Peyer's patch (tissue), 4 donors: ENCODE data around the gene TSHZ3. TPM values are rescaled to one million over a fixed set of nuclear protein-coding genes. Genes with fewer than 3 reads are reported as not detected.

Experiments
- DNase-seq, 3 donors: peaks; one replicate each; pipeline ENCODE4 v3.0.0-alpha.2; 2017 to 2019
- H3K27ac ChIP-seq, 4 donors: fragments of 200-600 bp; sonication (generic); one replicate each; pipeline ENCODE4 v1.5.1; 2016 to 2019
- H3K27me3 ChIP-seq, 2 donors: fragments of 200-600 bp; sonication (generic); one replicate each; pipeline ENCODE4 v1.5.1; 2019
- H3K36me3 ChIP-seq, 3 donors: fragments of 200-600 bp; sonication (generic); one replicate each; pipeline ENCODE4 v1.5.1; 2016 to 2019
- H3K4me1 ChIP-seq, 4 donors: fragments of 200-600 bp; sonication (generic); one replicate each; pipeline ENCODE4 v1.5.1; 2016 to 2019
- H3K4me3 ChIP-seq, 4 donors: fragments of 200-600 bp; sonication (generic); 1 replicate in 3 of 4; 2 replicates in 1 of 4; pipeline ENCODE4 v1.5.1; 2016 to 2019; ENCODE audit warnings: mild to moderate bottlenecking in 1 of 4
- H3K9me3 ChIP-seq, 4 donors: fragments of 200-600 bp; sonication (generic); one replicate each; pipeline ENCODE4 v1.5.1; 2016 to 2019; ENCODE audit warnings: mild to moderate bottlenecking in 1 of 4
- POLR2A ChIP-seq, 2 donors: fragments of 450-650 bp; IDR thresholded peaks; one replicate each; pipeline ENCODE4 v1.5.1; 2017; ENCODE audit warnings: antibody characterized with exemption in 2 of 2, mild to moderate bottlenecking in 2 of 2, moderate library complexity in 2 of 2
- total RNA-seq, 4 donors: library from RNA; depleted of rRNA; stranded (reverse); fragments of >200 nt; gene quantifications; one replicate each; pipeline ENCODE4 v1.1.0, GENCODE V29; 2016
- TF ChIP-seq, protein P1 (sequence below), 6 experiments: fragments of 450-650 bp in 4 of 6; fragments of 200-600 bp in 2 of 6; sonication (generic) in 1 of 6; IDR thresholded peaks; one replicate each; pipeline ENCODE4 v1.5.1; 2017 to 2019; ENCODE audit warnings: antibody characterized with exemption in 6 of 6, mild to moderate bottlenecking in 3 of 6, moderate library complexity in 1 of 6

The TSHZ3 gene
- total RNA-seq, 4 donors from 2014 or later, result 0.70 to 14.0 (median 3.0) TPM

DNA sequence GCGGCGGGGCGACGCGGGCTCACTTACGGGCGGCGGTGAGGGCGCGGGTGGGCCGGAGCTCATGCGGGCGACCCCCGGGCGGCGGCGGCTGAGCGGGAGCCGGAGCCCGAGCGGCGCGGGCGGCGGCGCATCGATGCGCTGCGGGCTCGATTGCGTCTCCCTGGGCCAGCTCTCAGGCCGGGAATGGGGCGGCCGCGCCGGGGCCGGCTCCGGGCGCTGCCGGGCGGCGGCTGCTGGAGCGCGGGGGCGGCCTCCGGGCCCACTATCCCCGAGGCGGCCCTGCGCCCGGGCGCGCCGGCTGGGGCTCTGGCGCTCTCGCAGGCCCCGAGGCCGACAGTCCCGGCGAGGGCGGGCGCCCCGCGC lies 1.4 kb upstream of the TSHZ3 start:
- H3K4me3 ChIP-seq, result peak overlapping the region; percentile 53 to 88 (median 60)
- peaks cover 0 to 13% of the 10 kb centered on the region in 2 donors for H3K27me3 ChIP-seq
- TF ChIP-seq, protein P1, sequence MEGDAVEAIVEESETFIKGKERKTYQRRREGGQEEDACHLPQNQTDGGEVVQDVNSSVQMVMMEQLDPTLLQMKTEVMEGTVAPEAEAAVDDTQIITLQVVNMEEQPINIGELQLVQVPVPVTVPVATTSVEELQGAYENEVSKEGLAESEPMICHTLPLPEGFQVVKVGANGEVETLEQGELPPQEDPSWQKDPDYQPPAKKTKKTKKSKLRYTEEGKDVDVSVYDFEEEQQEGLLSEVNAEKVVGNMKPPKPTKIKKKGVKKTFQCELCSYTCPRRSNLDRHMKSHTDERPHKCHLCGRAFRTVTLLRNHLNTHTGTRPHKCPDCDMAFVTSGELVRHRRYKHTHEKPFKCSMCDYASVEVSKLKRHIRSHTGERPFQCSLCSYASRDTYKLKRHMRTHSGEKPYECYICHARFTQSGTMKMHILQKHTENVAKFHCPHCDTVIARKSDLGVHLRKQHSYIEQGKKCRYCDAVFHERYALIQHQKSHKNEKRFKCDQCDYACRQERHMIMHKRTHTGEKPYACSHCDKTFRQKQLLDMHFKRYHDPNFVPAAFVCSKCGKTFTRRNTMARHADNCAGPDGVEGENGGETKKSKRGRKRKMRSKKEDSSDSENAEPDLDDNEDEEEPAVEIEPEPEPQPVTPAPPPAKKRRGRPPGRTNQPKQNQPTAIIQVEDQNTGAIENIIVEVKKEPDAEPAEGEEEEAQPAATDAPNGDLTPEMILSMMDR (IDR thresholded peaks at IDR 0.05), result no peak
- no peak for TF ChIP-seq POLR2A (IDR thresholded peaks at IDR 0.05)
- H3K36me3 ChIP-seq, result no peaks in the 10 kb centered on the region
- DNase-seq, result peak in 1 of 3 donors; percentile 59
- peak overlapping the region; percentile 72 to 91 (median 80) for H3K27ac ChIP-seq
- peaks cover 0 to 24% (median 5%) of the 10 kb centered on the region in 4 donors for H3K4me1 ChIP-seq
- no peaks in the 10 kb centered on the region for H3K9me3 ChIP-seq

DNA sequence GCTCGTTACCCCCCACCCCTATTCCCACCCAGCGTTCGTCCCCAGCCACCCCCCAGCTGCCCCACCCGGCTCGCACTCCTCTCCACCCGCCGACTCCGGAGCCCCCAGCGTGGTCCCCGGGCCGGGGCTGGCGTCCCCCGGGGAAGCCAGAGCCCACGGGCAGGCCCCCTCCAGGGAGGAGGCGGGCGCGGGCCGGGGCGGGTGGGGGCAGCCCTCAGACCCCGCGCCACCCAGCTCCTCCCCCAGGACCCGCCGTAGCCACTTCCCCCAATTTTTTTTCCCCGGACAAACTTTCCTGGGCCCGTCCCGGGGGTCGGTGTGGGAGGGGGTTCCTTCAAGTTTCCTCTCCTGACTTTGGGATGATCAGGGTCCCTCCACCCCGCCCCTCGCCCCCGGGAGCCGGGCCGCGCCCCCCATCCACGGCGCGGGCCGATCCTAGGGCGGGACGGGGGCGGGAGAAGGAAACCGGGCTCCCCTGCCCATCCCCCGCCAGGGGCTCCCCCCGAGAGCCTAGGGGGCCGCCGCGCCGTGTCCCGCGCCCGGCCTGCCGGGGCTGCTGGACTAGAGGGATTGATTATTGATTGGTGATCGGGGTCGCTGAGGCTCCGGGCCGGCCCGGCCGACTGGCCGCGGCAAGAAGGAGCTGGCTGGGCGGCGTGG lies 927 bp upstream of the TSHZ3 start:
- peak overlapping the region; percentile 53 to 88 (median 60) for H3K4me3 ChIP-seq
- H3K27me3 ChIP-seq, result peaks cover 0 to 13% of the 10 kb centered on the region in 2 donors
- no peaks in the 10 kb centered on the region for H3K9me3 ChIP-seq
- DNase-seq, result peak in 1 of 3 donors; percentile 55
- peaks cover 0 to 24% (median 5%) of the 10 kb centered on the region in 4 donors for H3K4me1 ChIP-seq
- no peaks in the 10 kb centered on the region for H3K36me3 ChIP-seq
- no peak for TF ChIP-seq POLR2A (IDR thresholded peaks at IDR 0.05)
- TF ChIP-seq, protein P1 (IDR thresholded peaks at IDR 0.05), result no peak
- H3K27ac ChIP-seq, result peak overlapping the region; percentile 72 to 91 (median 80)

DNA sequence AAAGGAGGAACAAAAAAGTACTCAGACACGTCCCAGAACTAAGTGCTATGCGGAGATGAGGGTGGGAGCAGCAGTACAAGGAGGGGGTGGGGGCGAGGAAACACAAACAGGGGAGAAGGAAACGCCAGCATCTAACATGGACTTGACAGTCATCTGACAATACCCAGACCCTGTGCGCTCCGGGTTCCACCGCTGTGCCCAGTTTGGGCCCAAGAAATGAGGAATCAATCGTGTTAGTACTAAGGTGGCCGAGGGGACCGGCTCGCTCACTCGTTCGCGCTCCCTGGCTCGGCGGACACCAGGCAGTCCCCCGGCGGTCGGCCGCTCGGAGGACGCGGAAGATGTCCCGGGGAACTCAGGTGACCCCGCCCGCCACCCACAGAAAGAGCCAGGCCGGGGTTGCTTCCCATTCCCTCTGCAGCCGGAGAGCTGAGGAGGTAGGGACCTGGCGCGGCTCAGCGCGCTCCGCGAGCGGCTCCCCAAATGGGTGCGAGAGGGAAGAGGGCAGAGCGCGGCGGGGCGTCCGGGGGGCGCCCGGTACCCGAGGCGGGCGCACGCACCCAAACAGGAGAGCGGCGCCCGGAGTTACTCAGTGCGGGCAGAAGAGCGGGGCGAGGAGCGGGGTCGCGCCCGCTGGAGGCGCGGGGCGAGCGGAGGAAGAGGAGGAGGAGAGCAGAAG lies 616 bp downstream of the TSHZ3 start:
- Histone ChIP-seq H3K27ac (peak overlapping the region; percentile 72 to 91 (median 80)), H3K9me3 (no peaks in the 10 kb centered on the region), H3K27me3 (peaks cover 0 to 7% of the 10 kb centered on the region in 2 donors), H3K4me1 (peaks cover 0 to 30% (median 5%) of the 10 kb centered on the region in 4 donors), H3K36me3 (no peaks in the 10 kb centered on the region), H3K4me3 (peak overlapping the region; percentile 53 to 88 (median 60))
- DNase-seq, result peak in 1 of 3 donors; percentile 53
- no peak for TF ChIP-seq POLR2A (IDR thresholded peaks at IDR 0.05)
- TF ChIP-seq, protein P1 (IDR thresholded peaks at IDR 0.05), result no peak

DNA sequence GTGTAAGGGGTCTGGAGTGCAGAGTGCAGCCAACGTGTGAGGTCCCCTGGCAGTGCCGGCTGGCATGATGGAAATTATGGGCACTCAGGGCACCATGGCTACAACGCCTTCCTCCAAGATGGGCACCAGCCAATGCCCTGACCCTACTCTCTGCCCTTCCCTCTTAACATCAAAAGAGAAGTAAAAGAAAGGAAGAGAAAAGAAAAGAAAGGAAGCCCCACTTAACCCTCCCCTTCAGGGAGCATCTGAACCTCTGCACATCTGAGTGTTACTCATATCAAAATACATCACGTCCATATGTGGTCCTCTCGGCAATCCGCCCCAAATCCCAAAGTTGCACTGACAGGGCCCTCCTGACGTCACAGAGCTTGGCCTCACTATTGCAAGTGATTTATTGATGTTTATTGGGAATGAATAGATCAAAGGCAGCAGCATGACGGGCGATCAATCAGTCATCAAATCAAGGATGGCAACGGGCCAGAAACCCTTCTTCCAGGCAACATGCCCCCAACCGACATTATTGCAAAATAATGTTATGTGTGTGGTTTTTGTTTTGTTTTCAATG lies 1.3 kb downstream of the TSHZ3 start:
- Histone ChIP-seq H3K4me1 (peaks cover 0 to 30% (median 5%) of the 10 kb centered on the region in 4 donors), H3K4me3 (peak overlapping the region in 3 of 4 donors; percentile 54 to 88 (median 67)), H3K27me3 (peaks cover 0 to 7% of the 10 kb centered on the region in 2 donors), H3K27ac (peak overlapping the region in 1 of 4 donors; percentile 91), H3K9me3 (no peaks in the 10 kb centered on the region), H3K36me3 (no peaks in the 10 kb centered on the region)
- TF ChIP-seq, protein P1 (IDR thresholded peaks at IDR 0.05), result no peak
- no peak for TF ChIP-seq POLR2A (IDR thresholded peaks at IDR 0.05)
- DNase-seq, result peak in 1 of 3 donors; percentile 45

DNA sequence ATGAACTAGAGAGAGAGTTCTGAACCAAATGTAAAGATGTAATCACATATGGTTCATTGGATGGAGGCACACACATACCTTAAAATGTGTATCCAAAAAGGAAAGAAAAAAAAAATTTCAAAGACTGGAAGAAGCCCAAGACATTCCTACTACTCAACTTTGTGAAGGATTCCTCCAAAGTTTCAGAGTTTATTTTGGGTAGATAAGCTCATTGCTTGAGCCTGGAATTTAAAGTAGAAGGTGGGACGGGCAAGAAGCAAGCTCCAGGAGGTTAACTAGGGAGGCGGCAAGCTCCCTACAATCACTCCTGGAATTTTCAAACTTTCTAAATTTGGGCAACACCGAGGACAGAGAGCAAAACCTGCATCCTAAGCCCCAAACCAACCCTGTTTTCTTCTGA lies 1.9 kb downstream of the TSHZ3 start:
- peak overlapping the region in 1 of 4 donors; percentile 91 for H3K27ac ChIP-seq
- peak overlapping the region in 1 of 4 donors; percentile 88 for H3K4me3 ChIP-seq
- DNase-seq, result no peak
- H3K4me1 ChIP-seq, result peaks cover 0 to 30% (median 5%) of the 10 kb centered on the region in 4 donors
- H3K27me3 ChIP-seq, result peaks cover 0 to 7% of the 10 kb centered on the region in 2 donors
- H3K36me3 ChIP-seq, result no peaks in the 10 kb centered on the region
- no peaks in the 10 kb centered on the region for H3K9me3 ChIP-seq
- TF ChIP-seq POLR2A (IDR thresholded peaks at IDR 0.05), result no peak
- TF ChIP-seq, protein P1 (IDR thresholded peaks at IDR 0.05), result no peak
